Mucosa of stomach (tissue), 1 donor: ENCODE measurements around the gene DLEC1.

Source experiments
- H3K27me3 ChIP-seq: one replicate; pipeline ENCODE4 v1.7.0; 2013; ENCODE audit warnings: mild to moderate bottlenecking, low read length; ENCODE audit not compliant: control insufficient read depth, insufficient read depth
- H3K36me3 ChIP-seq: one replicate; pipeline ENCODE4 v1.7.0; 2013; ENCODE audit warnings: low read length; ENCODE audit not compliant: control insufficient read depth, insufficient read depth
- H3K4me1 ChIP-seq: one replicate; pipeline ENCODE4 v1.7.0; 2013; ENCODE audit warnings: mild to moderate bottlenecking, low read length; ENCODE audit not compliant: control insufficient read depth, insufficient read depth
- H3K4me3 ChIP-seq: one replicate; pipeline ENCODE4 v1.7.0; 2013; ENCODE audit warnings: low read length
- H3K9ac ChIP-seq: one replicate; pipeline ENCODE4 v1.7.0; 2013; ENCODE audit warnings: mild to moderate bottlenecking, low read length, moderate library complexity
- H3K9me3 ChIP-seq: one replicate; pipeline ENCODE4 v1.7.0; 2013; ENCODE audit warnings: mild to moderate bottlenecking, low read length, moderate library complexity; ENCODE audit not compliant: control insufficient read depth
- donor health status: Pancreatic carcinoma.

Gene DLEC1

DNA sequence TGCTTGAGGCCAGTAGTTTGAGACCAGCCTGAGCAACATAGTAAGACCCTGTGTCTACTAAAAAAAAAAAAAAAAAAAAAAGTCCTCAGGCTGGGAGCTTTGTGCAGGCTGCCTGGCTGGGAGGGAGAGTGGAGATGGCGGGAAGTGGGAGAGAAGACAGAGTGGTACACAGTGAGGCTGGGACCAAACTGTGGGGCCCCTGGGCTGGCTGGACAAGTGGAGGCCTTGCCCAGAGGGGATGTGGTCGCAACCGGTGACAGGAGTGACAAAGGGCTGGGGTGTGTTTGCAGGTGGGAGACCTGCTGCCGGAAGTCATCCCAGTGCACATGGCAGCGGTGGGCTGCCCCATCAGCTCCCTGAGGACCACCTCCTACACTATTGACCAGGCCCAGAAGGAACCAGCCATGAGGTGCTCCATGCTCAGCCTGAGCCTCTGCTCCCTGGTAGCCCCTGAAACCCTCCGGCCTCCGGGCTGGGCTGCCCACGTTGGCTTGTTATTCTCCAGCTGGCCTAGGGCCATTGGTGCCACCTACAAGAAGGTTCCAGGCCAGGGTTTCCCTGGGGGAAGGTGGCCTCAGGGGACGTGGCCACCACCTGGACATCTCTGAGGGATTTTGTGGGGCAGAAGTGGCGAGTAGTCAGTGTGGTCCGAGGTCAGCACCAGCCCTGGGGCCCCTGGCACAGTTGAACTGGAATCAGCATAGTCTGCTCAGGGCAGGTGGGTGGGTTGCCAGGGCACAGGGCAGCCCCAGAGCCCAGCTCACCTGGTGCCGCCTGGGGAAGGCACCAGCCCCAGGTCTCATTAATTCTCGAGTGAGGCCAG, 75.3 kb downstream of the DLEC1 start:
- Histone ChIP-seq H3K27me3 (no peaks in the 10 kb centered on the region), H3K4me1 (peaks cover 5% of the 10 kb centered on the region), H3K36me3 (no peaks in the 10 kb centered on the region), H3K4me3 (no peak overlapping the region), H3K9ac (no peak overlapping the region), H3K9me3 (no peaks in the 10 kb centered on the region)

- H3K9me3 ChIP-seq = no peaks in the 10 kb centered on the region
- H3K9ac ChIP-seq = no peak overlapping the region
- H3K4me3 ChIP-seq = no peak overlapping the region
- H3K4me1 ChIP-seq = peaks cover 5% of the 10 kb centered on the region
- H3K36me3 ChIP-seq = no peaks in the 10 kb centered on the region
- H3K27me3 ChIP-seq = no peaks in the 10 kb centered on the region
Observed at GRCh38 chr3:38114875-38115644, 76.1 kb downstream of the DLEC1 start.

DNA sequence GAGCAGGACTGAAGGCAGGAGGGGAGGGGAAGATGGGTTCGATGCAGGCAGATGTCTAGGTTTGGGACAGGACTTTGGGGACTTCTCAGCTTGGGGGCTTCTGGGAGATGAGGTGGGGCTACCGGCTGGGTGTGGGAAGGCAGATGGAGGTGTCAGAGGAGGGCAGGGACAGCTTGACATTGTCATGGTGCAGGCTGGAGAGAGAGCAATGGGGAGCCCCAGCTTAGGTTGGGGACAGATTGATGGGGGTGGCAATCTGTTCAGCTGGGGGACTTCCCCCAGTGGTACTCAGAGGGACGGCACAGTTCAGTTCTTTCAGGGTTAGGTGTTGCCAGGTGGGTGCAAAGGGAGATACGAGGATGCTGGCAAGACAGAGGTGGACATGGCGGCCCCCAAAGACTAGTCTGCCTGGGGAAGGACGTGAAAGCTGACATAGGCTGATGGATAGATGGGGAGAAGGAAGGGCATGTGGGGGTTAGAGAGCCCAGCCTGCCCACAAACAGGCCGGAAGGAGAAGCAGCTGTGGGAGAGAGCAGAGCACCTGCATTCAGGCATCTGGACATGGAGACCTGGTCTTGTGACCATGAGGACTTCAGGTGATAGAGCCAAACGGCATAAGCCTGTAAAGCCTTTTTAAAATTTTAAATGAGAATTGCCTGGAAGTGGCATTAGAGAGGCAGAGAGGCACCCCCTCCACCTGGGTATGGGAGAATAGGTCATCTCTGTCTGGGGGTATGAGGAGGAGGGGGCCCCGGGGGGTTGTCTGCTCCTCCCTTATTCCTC, 76.8 kb downstream of the DLEC1 start:
- Histone ChIP-seq H3K36me3 (no peaks in the 10 kb centered on the region), H3K4me1 (peaks cover 5% of the 10 kb centered on the region), H3K9ac (no peak overlapping the region), H3K9me3 (no peaks in the 10 kb centered on the region), H3K4me3 (no peak overlapping the region), H3K27me3 (no peaks in the 10 kb centered on the region)

DNA sequence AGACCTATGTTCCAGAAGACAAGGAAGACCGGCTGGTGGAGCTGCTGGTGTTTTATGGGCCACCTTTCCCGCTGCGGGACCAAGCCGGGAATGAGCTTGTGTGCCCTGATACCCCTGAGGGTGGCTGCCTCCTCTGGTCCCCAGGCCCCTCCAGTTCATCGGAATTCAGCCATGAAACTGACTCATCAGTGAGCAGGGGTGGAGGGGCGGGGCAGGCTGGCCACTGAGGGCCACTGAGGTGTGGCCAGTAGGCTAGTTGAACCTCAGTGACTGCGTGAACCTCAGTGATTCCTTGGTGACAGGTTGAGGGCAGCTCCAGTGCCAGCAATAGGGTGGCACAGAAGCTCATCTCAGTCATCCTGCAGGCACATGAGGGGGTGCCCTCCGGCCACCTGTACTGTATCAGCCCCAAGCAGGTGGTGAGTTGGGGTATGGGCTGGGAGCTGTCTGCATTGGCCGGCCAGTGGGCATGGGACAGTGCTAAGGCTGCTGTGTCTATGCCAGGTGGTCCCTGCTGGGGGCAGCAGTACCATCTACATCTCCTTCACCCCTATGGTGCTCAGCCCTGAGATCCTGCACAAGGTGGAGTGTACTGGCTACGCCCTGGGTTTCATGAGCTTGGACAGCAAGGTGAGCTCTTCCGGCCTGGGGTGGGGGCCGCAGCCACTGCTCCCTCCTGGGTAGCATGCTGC, 77.6 kb downstream of the DLEC1 start:
- Histone ChIP-seq H3K4me3 (no peak overlapping the region), H3K36me3 (no peaks in the 10 kb centered on the region), H3K4me1 (peaks cover 5% of the 10 kb centered on the region), H3K9ac (no peak overlapping the region), H3K9me3 (no peaks in the 10 kb centered on the region), H3K27me3 (no peaks in the 10 kb centered on the region)

GRCh38 chr3:38117163-38117716, 78.2 kb downstream of the DLEC1 start:
- Histone ChIP-seq H3K4me3 (no peak overlapping the region), H3K27me3 (no peaks in the 10 kb centered on the region), H3K4me1 (peaks cover 5% of the 10 kb centered on the region), H3K9me3 (no peaks in the 10 kb centered on the region), H3K36me3 (no peaks in the 10 kb centered on the region), H3K9ac (no peak overlapping the region)

DNA sequence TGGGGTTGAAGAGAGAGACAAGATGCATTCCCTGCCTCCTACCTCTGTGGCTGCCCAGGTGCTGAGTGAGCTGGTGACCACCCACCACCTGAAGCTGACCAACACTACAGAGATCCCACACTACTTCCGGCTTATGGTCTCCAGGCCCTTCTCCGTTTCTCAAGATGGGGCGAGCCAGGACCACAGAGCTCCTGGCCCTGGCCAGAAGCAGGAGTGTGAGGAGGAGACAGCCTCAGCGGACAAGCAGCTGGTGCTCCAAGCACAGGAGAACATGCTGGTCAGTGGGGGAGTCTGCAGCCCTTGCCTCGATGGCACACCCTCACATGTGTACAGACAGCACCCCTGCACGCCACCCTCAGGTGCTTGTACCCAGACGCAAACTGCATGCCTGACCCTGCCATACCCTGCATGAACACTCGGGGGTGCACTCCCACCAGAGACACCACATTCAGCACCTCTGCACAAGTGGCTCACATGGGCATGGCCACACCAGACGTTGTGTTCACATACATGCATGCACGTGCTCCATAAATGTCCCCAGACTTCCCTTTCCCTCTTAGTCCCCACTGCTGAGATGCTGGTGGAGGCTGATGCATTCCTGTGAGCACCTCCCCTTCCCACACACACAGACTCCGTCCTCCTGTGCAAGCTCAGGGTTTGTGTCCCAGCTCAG, 78.9 kb downstream of the DLEC1 start:
- H3K4me3 ChIP-seq = no peak overlapping the region
- no peaks in the 10 kb centered on the region for H3K27me3 ChIP-seq
- H3K36me3 ChIP-seq = peaks cover 5% of the 10 kb centered on the region
- no peak overlapping the region for H3K9ac ChIP-seq
- H3K4me1 ChIP-seq = peaks cover 5% of the 10 kb centered on the region
- no peaks in the 10 kb centered on the region for H3K9me3 ChIP-seq

DNA sequence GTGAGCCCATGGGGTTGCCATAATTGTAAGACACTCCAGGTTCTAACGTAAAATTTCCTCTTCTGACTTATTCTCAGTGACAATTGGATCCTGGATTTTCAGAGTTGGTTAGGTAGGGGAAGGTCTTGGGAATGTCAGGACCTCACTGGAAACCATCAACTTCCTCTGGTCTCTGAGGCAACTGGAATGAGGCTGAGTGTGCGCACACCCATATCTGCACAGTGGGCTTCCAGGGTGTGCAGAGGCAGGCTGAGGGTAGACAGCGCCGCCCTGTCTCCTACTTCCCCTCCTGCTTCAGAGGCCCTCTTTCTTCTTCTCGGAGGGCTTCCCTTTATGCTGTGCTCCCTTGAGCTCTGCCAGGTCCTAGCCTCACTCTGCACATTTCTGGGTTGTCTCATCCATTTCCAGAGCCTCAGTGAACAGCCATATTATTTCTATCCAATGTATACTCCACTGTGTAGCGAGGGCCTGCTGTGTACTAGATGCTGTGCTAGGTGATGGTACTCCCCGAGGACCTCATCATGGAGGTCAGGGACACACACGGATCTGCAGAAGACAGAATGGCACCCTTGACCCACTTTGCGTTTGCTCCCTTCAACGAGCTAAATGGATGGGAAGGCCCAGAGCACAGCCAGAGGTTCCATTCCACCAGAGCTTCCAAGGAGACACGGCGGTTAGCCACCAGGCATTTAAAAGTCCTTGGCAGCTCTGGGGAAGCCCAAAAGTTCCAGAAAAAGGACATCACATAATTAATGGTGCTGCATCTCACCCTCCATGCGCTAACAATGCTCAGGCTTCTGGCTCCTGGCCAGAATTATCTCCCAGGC, 79.6 kb downstream of the DLEC1 start:
- H3K9me3 ChIP-seq = no peaks in the 10 kb centered on the region
- H3K4me3 ChIP-seq = no peak overlapping the region
- H3K27me3 ChIP-seq = no peaks in the 10 kb centered on the region
- H3K36me3 ChIP-seq = peaks cover 9% of the 10 kb centered on the region
- H3K9ac ChIP-seq = no peak overlapping the region
- H3K4me1 ChIP-seq = peaks cover 5% of the 10 kb centered on the region

DNA sequence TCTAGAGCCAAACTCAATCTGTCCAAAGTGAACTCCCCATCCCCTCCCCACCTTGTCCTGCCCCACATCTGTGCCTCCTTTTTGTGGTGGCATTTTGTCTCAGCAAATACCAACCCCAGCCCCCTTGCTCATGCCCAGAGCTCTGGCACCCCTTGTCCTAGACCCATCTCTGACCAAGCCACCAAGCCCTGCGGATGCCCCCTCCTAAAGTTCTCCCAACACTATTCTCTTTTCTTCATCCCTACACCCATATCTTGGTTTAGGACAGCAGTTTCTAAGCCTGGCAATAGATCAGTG, 80.2 kb downstream of the DLEC1 start:
- Histone ChIP-seq H3K9me3 (no peaks in the 10 kb centered on the region), H3K36me3 (peaks cover 9% of the 10 kb centered on the region)

DNA sequence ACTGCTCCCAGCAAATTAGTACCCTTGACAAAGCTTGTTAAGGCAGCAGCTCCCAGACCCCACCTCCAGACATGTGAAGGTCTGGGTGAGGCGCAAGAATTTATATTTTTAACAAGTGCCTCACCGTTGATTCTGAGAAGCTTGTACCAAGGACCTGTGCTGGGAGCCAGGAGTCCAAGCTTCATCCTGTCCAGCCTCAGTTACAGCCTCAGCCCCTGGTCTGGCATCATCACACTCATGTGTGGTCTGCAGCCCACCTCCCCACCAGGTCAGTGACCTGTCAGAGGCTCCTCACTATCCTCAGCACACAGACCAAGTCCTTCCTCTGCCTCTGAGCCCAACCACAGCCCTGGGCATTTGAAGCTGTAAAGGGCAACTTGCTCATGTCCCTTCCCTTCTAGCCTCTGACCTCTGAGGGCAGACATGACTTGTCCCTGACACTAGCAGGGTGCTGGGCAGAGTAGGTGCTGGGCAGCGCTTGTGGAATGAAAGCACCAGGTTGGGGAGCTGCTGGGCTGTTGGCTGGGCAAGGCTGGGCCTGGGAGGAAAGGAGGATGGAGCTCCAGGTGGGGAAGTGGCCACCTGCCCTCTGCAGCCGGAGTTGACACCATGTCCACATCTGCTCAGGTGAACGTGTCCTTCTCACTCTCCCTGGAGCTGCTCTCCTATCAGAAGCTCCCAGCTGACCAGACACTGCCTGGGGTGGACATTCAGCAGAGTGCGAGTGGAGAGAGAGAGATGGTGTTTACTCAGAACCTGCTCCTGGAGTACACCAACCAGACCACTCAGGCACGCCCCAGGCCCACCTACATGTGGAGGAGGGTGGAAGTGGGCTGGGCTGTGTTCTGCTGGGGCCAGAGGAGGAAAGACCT, 81.0 kb downstream of the DLEC1 start:
- Histone ChIP-seq H3K36me3 (peaks cover 9% of the 10 kb centered on the region), H3K9me3 (no peaks in the 10 kb centered on the region), H3K27me3 (no peaks in the 10 kb centered on the region), H3K9ac (no peak overlapping the region), H3K4me3 (no peak overlapping the region), H3K4me1 (peaks cover 5% of the 10 kb centered on the region)

More for the DNA sequence above, 80.2 kb downstream of the DLEC1 start:
- Histone ChIP-seq H3K27me3 (no peaks in the 10 kb centered on the region), H3K9ac (no peak overlapping the region), H3K4me1 (peaks cover 5% of the 10 kb centered on the region), H3K4me3 (no peak overlapping the region)
